A673 (cell line): ENCODE data around the gene RAPGEF5. TPM values are rescaled to one million over a fixed set of nuclear protein-coding genes. Genes with fewer than 3 reads are reported as not detected.

ENCODE experiments used
- BruUV-seq: library from RNA; stranded (reverse); fragments of 400-500 nt; replicated peaks from 2 replicates; lab custom pipeline; 2021; lab: Mats Ljungman, UMichigan
- CTCF ChIA-PET: fragments of 300-600 bp; sonication (Branson Sonifier 250); formaldehyde crosslinking; loops from one replicate; lab custom pipeline; 2022; ENCODE audit warnings: antibody characterized with exemption; lab: Charles Lee
- POLR2A ChIA-PET: fragments of 300-600 bp; sonication (Branson Sonifier 250); formaldehyde crosslinking; loops from one replicate; lab custom pipeline; 2022; ENCODE audit warnings: antibody characterized with exemption; ENCODE audit not compliant: low non-redundant PET; lab: Charles Lee
- DNase-seq: peaks from one replicate; pipeline ENCODE4 v3.0.0-alpha.2; 2015; ENCODE audit warnings: low spot score
- H3K27ac ChIP-seq: fragments of 200-600 bp; sonication (generic); 2 replicates; pipeline ENCODE4 v1.5.1; 2016; ENCODE audit warnings: mixed run types, low read depth, mild to moderate bottlenecking, mixed read lengths, antibody characterized with exemption, low read length; ENCODE audit not compliant: poor library complexity, severe bottlenecking
- H3K27me3 ChIP-seq: fragments of 200-600 bp; sonication (generic); replicated peaks from 2 replicates; pipeline ENCODE4 v1.6.1; 2017; ENCODE audit warnings: mixed run types, low read depth, mild to moderate bottlenecking, mixed read lengths, antibody characterized with exemption, low read length; ENCODE audit not compliant: insufficient read depth, poor library complexity
- H3K36me3 ChIP-seq: fragments of 200-600 bp; sonication (generic); 2 replicates; pipeline ENCODE4 v1.6.1; 2016; ENCODE audit warnings: mixed run types, mild to moderate bottlenecking, mixed read lengths, antibody characterized with exemption, low read length; ENCODE audit not compliant: insufficient read depth, poor library complexity, severe bottlenecking
- H3K4me1 ChIP-seq: fragments of 200-600 bp; sonication (generic); 2 replicates; pipeline ENCODE4 v1.6.1; 2017; ENCODE audit warnings: mixed run types, mild to moderate bottlenecking, mixed read lengths, antibody characterized with exemption, low read length; ENCODE audit not compliant: insufficient read depth, poor library complexity, severe bottlenecking
- H3K4me3 ChIP-seq: fragments of 200-600 bp; sonication (generic); 2 replicates; pipeline ENCODE4 v1.5.1; 2016; ENCODE audit warnings: low read depth, mixed run types, mild to moderate bottlenecking, mixed read lengths, low read length; ENCODE audit not compliant: poor library complexity, severe bottlenecking
- H3K9me3 ChIP-seq: fragments of 200-600 bp; sonication (generic); 2 replicates; pipeline ENCODE4 v1.6.1; 2016; ENCODE audit warnings: mixed run types, low read depth, mild to moderate bottlenecking, mixed read lengths, antibody characterized with exemption, low read length; ENCODE audit not compliant: poor library complexity, severe bottlenecking
- CTCF ChIP-seq: fragments of 300-800, 200-600 bp; sonication (generic); conservative IDR thresholded peaks from 2 replicates; pipeline ENCODE4 v1.5.1; 2017; ENCODE audit warnings: low read depth, mild to moderate bottlenecking, antibody characterized with exemption, low read length, moderate library complexity, mixed read lengths
- EZH2 ChIP-seq: fragments of 200-600 bp; sonication (generic); IDR thresholded peaks from 2 replicates; pipeline ENCODE4 v1.6.1; 2017; ENCODE audit warnings: borderline replicate concordance, low read depth, mild to moderate bottlenecking, mixed read lengths, antibody characterized with exemption, low read length; ENCODE audit not compliant: poor library complexity, severe bottlenecking
- intact Hi-C: fragments of 100-400 bp; cut with micrococcal nuclease; formaldehyde crosslinking; loops from one replicate; pipeline ENCODE4 v1.10.0; 2022; ENCODE audit not compliant: unreplicated experiment
- total RNA-seq: library from RNA; stranded (reverse); gene quantifications from 2 replicates; pipeline ENCODE4 v1.2.3, GENCODE V29; 2021

RAPGEF5 gene
- total RNA-seq, 1 experiment from 2014 or later = 10.7 TPM

- TF ChIP-seq EZH2 (no peak), CTCF (no peak)
- ChIA-PET POLR2A (no interaction called here), CTCF (no interaction called here)
- DNase-seq = no peak
- H3K36me3 ChIP-seq = no peaks in the 10 kb centered on the region
- BruUV-seq = no TSS peak
- intact Hi-C loops = no loop called here
- peaks cover 5% of the 10 kb centered on the region for H3K4me1 ChIP-seq
- no peaks in the 10 kb centered on the region for H3K27me3 ChIP-seq
- H3K4me3 ChIP-seq = no peak overlapping the region
- no peaks in the 10 kb centered on the region for H3K9me3 ChIP-seq
- no peak overlapping the region for H3K27ac ChIP-seq
Observed at GRCh38 chr7:22223807-22224206, 133.1 kb downstream of the RAPGEF5 start.

GRCh38 chr7:22220941-22221340 lies 136.0 kb downstream of the RAPGEF5 start:
- Histone ChIP-seq H3K9me3 (no peaks in the 10 kb centered on the region), H3K27ac (no peak overlapping the region), H3K4me1 (peaks cover 17% of the 10 kb centered on the region), H3K27me3 (no peaks in the 10 kb centered on the region), H3K36me3 (no peaks in the 10 kb centered on the region), H3K4me3 (no peak overlapping the region)
- ChIA-PET CTCF (no interaction called here), POLR2A (no interaction called here)
- DNase-seq = no peak
- intact Hi-C loops = no loop called here
- BruUV-seq = no TSS peak
- no peak for TF ChIP-seq EZH2
- TF ChIP-seq CTCF = no peak

GRCh38 chr7:22219739-22220493 lies 137.0 kb downstream of the RAPGEF5 start:
- no peaks in the 10 kb centered on the region for H3K9me3 ChIP-seq
- intact Hi-C loops = no loop called here
- no peak overlapping the region for H3K27ac ChIP-seq
- CTCF ChIA-PET = no interaction called here
- no peak for DNase-seq
- H3K4me1 ChIP-seq = peaks cover 17% of the 10 kb centered on the region
- no peak overlapping the region for H3K4me3 ChIP-seq
- no TSS peak for BruUV-seq
- H3K27me3 ChIP-seq = no peaks in the 10 kb centered on the region
- no peaks in the 10 kb centered on the region for H3K36me3 ChIP-seq
- no peak for TF ChIP-seq EZH2
- TF ChIP-seq CTCF = no peak
- POLR2A ChIA-PET = no interaction called here
